A549 (cell line): ENCODE measurements around the gene HOXD10.

Experiments
- CBX2 ChIP-seq: fragments of 200-600 bp; sonication (generic); IDR thresholded peaks from 2 replicates; pipeline ENCODE4 v1.6.1; 2016; ENCODE audit warnings: low read depth, mild to moderate bottlenecking, borderline replicate concordance
- CHD2 ChIP-seq: fragments of 150-350 bp; IDR thresholded peaks from 2 replicates; pipeline ENCODE4 v1.6.1; 2014; ENCODE audit warnings: low read length; ENCODE audit not compliant: partially characterized antibody
- EP300 ChIP-seq, 2 experiments: fragments of >200 bp; sonication (Bioruptor Twin); formaldehyde crosslinking; IDR thresholded peaks; 2 replicates in 1 of 2; 3 replicates in 1 of 2; pipeline ENCODE4 v1.6.1; 2016 to 2017
- HEYL ChIP-seq: fragments of 250-450 bp; sonication (Bioruptor Pico); IDR thresholded peaks from 2 replicates; pipeline ENCODE4 v1.8.0; 2021; ENCODE audit warnings: mild to moderate bottlenecking, moderate library complexity
- JUN ChIP-seq, 2 experiments: fragments of >200 bp; sonication (Bioruptor Twin); formaldehyde crosslinking; IDR thresholded peaks; 2 replicates in 1 of 2; 3 replicates in 1 of 2; pipeline ENCODE4 v1.6.1; 2016 to 2017
- MAFK ChIP-seq: fragments of 450-650 bp; IDR thresholded peaks from 2 replicates; pipeline ENCODE4 v1.6.1; 2014; ENCODE audit not compliant: partially characterized antibody
- MAX ChIP-seq: IDR thresholded peaks from 2 replicates; pipeline ENCODE4 v1.6.1; 2012
- MAZ ChIP-seq: fragments of 150-350 bp; IDR thresholded peaks from 2 replicates; pipeline ENCODE4 v1.6.1; 2014; ENCODE audit warnings: antibody characterized with exemption, low read depth, low read length, borderline replicate concordance
- POLR2A ChIP-seq: IDR thresholded peaks from 2 replicates; pipeline ENCODE4 v1.6.1; 2012; ENCODE audit warnings: mild to moderate bottlenecking, low read length
- RAD21 ChIP-seq, 2 experiments: fragments of >200 bp in 1 of 2; sonication (Bioruptor Twin) in 1 of 2; formaldehyde crosslinking in 1 of 2; IDR thresholded peaks in 1 of 2; conservative IDR thresholded peaks in 1 of 2; 2 replicates in 1 of 2; 3 replicates in 1 of 2; pipeline ENCODE4 v1.6.1; 2012 to 2018; ENCODE audit warnings: inconsistent platforms in 1 of 2
- RCOR1 ChIP-seq: fragments of 150-350 bp; IDR thresholded peaks from 2 replicates; pipeline ENCODE4 v1.6.1; 2014; ENCODE audit warnings: antibody characterized with exemption, low read length, low read depth
- RNF2 ChIP-seq: fragments of 200-600 bp; sonication (generic); IDR thresholded peaks from 2 replicates; pipeline ENCODE4 v1.6.1; 2016; ENCODE audit warnings: low read depth, mild to moderate bottlenecking, antibody characterized with exemption, moderate library complexity, borderline replicate concordance
- TF ChIP-seq, protein P1 (sequence below): fragments of >200 bp; sonication (Bioruptor Twin); formaldehyde crosslinking; IDR thresholded peaks from 3 replicates; pipeline ENCODE4 v1.5.1; 2016
- TF ChIP-seq, protein P2 (sequence below): IDR thresholded peaks from 2 replicates; pipeline ENCODE4 v1.6.1; 2012; ENCODE audit warnings: low read depth, borderline replicate concordance

DNA sequence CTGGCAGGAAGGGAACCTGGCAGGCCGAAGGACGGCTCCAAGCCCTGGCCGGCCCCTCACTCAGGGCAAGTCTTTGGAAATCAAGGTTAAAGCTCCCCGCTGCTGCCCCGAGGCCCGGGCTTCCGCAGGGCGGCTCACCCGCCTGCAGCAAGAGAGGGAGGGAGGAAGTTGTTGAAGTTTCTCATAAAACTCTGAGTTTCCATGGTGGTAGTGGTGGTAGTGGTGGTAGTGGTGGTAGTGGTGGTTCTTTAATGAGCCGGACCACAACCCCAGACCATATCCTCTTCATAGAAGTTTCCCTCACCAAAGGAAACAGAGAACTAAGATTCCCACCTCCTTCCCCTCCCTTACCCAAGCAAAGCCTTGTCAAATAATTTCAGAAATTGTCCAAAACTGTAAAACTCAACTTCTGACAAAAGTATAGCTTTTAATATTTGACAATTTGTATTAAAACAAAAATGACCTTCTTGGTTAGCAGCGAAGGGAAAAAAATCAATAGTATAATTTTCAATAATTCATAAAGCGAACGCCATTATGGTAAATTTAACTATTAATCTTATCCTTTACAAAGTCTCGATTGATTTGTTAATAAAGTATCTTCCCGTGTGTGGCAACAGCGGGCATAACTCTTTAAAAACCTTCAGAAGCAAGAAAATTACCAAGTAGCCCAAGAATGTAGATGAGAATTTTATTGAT lies 1.5 kb upstream of the HOXD10 start:
- TF ChIP-seq, protein P1, sequence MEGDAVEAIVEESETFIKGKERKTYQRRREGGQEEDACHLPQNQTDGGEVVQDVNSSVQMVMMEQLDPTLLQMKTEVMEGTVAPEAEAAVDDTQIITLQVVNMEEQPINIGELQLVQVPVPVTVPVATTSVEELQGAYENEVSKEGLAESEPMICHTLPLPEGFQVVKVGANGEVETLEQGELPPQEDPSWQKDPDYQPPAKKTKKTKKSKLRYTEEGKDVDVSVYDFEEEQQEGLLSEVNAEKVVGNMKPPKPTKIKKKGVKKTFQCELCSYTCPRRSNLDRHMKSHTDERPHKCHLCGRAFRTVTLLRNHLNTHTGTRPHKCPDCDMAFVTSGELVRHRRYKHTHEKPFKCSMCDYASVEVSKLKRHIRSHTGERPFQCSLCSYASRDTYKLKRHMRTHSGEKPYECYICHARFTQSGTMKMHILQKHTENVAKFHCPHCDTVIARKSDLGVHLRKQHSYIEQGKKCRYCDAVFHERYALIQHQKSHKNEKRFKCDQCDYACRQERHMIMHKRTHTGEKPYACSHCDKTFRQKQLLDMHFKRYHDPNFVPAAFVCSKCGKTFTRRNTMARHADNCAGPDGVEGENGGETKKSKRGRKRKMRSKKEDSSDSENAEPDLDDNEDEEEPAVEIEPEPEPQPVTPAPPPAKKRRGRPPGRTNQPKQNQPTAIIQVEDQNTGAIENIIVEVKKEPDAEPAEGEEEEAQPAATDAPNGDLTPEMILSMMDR, result no peak
- TF ChIP-seq RCOR1 (no peak), RNF2 (no peak), POLR2A (no peak), MAX (no peak), MAZ (no peak), CBX2 (no peak), HEYL (CRISPR knock-in tag) (no peak), CHD2 (no peak), RAD21 (conservative IDR thresholded peaks at IDR 0.05 in 1 of 2, IDR thresholded peaks at IDR 0.05 in 1 of 2) (no peak), MAFK (no peak), JUN (IDR thresholded peaks at IDR 0.05) (no peak), EP300 (IDR thresholded peaks at IDR 0.05) (no peak)
- TF ChIP-seq, protein P2, sequence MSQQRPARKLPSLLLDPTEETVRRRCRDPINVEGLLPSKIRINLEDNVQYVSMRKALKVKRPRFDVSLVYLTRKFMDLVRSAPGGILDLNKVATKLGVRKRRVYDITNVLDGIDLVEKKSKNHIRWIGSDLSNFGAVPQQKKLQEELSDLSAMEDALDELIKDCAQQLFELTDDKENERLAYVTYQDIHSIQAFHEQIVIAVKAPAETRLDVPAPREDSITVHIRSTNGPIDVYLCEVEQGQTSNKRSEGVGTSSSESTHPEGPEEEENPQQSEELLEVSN, result no peak
